ENCODE data around the gene ANKRD9.

GRCh38 chr14:102501751-102502315 is 7.7 kb downstream of the ANKRD9 start:
- TF ChIP-seq ESRRA (CRISPR knock-in tag; IDR thresholded peaks at IDR 0.05; ENCODE audit: low read depth) = no peak
- no peak for TF ChIP-seq RFX5 (IDR thresholded peaks at IDR 0.05; ENCODE audit: low read depth, low read length)
- TF ChIP-seq CTCF (CRISPR knock-in tag; IDR thresholded peaks at IDR 0.05) = peak; percentile 26
- TF ChIP-seq ZSCAN20 (CRISPR knock-in tag; IDR thresholded peaks at IDR 0.05; ENCODE audit: borderline replicate concordance) = no peak
- no peak for TF ChIP-seq MAZ (IDR thresholded peaks at IDR 0.05; ENCODE audit: borderline replicate concordance, low read depth, low read length)
- TF ChIP-seq MAZ (CRISPR knock-in tag; IDR thresholded peaks at IDR 0.05; ENCODE audit: low read depth) = no peak
- no peak for TF ChIP-seq CHD2 (IDR thresholded peaks at IDR 0.05; ENCODE audit: low read depth, low read length)
